Parathyroid adenoma (tissue), 2 donors: Measurements from ENCODE around the gene LORICRIN.

Experiments used
- H2AFZ ChIP-seq: fragments of 300-600 bp; sonication (generic); one replicate; pipeline ENCODE4 v1.7.0; 2017; ENCODE audit warnings: antibody characterized with exemption, mild to moderate bottlenecking
- H3K27ac ChIP-seq: fragments of 300-600 bp; sonication (generic); one replicate; pipeline ENCODE4 v1.7.0; 2017
- H3K27me3 ChIP-seq: fragments of 300-600 bp; sonication (generic); one replicate; pipeline ENCODE4 v1.7.0; 2017; ENCODE audit warnings: low read length; ENCODE audit not compliant: control insufficient read depth, insufficient read depth
- H3K36me3 ChIP-seq: fragments of 300-600 bp; sonication (generic); one replicate; pipeline ENCODE4 v1.7.0; 2017; ENCODE audit warnings: low read length; ENCODE audit not compliant: control insufficient read depth, insufficient read depth
- H3K4me1 ChIP-seq: fragments of 300-600 bp; sonication (generic); one replicate; pipeline ENCODE4 v1.7.0; 2017; ENCODE audit warnings: control low read depth
- H3K4me2 ChIP-seq: fragments of 300-600 bp; sonication (generic); one replicate; pipeline ENCODE4 v1.7.0; 2017; ENCODE audit warnings: low read length
- H3K4me3 ChIP-seq: fragments of 300-600 bp; sonication (generic); one replicate; pipeline ENCODE4 v1.7.0; 2017; ENCODE audit warnings: low read depth, low read length
- H3K79me2 ChIP-seq: fragments of 300-600 bp; sonication (generic); one replicate; pipeline ENCODE4 v1.7.0; 2017; ENCODE audit warnings: control low read depth
- H3K9ac ChIP-seq: fragments of 300-600 bp; sonication (generic); one replicate; pipeline ENCODE4 v1.7.0; 2017; ENCODE audit warnings: mild to moderate bottlenecking
- H3K9me3 ChIP-seq: fragments of 300-600 bp; sonication (generic); one replicate; pipeline ENCODE4 v1.7.0; 2017; ENCODE audit warnings: low read length; ENCODE audit not compliant: control insufficient read depth
- CTCF ChIP-seq: fragments of 300-600 bp; sonication (generic); IDR thresholded peaks from one replicate; pipeline ENCODE4 v1.7.0; 2017; ENCODE audit warnings: antibody characterized with exemption, mild to moderate bottlenecking
- donor health status: primary hyperparathyroidism.

LORICRIN gene

GRCh38 chr1:153261281-153262069 is 2.0 kb downstream of the LORICRIN start:
- Histone ChIP-seq H3K36me3 (no peaks in the 10 kb centered on the region), H3K9me3 (no peaks in the 10 kb centered on the region), H3K4me3 (peak overlapping the region; percentile 42), H3K9ac (no peak overlapping the region), H3K27me3 (no peaks in the 10 kb centered on the region), H3K27ac (no peak overlapping the region), H2AFZ (peak overlapping the region; percentile 38), H3K4me2 (peak overlapping the region; percentile 69), H3K4me1 (no peaks in the 10 kb centered on the region), H3K79me2 (no peaks in the 10 kb centered on the region)
- no peak for TF ChIP-seq CTCF

GRCh38 chr1:153262070-153262366 is 2.5 kb downstream of the LORICRIN start:
- no peaks in the 10 kb centered on the region for H3K27me3 ChIP-seq
- no peaks in the 10 kb centered on the region for H3K36me3 ChIP-seq
- H3K79me2 ChIP-seq, result no peaks in the 10 kb centered on the region
- no peak overlapping the region for H2AFZ ChIP-seq
- no peak overlapping the region for H3K27ac ChIP-seq
- no peaks in the 10 kb centered on the region for H3K4me1 ChIP-seq
- peak overlapping the region; percentile 42 for H3K4me3 ChIP-seq
- TF ChIP-seq CTCF, result no peak
- H3K4me2 ChIP-seq, result peak overlapping the region; percentile 69
- H3K9me3 ChIP-seq, result no peaks in the 10 kb centered on the region
- H3K9ac ChIP-seq, result no peak overlapping the region

- Histone ChIP-seq H3K4me3 (no peak overlapping the region), H2AFZ (no peak overlapping the region), H3K79me2 (no peaks in the 10 kb centered on the region), H3K27me3 (no peaks in the 10 kb centered on the region), H3K36me3 (no peaks in the 10 kb centered on the region), H3K4me1 (no peaks in the 10 kb centered on the region), H3K4me2 (no peak overlapping the region), H3K27ac (no peak overlapping the region), H3K9ac (no peak overlapping the region), H3K9me3 (no peaks in the 10 kb centered on the region)
- TF ChIP-seq CTCF, result no peak
Observed at GRCh38 chr1:153262462-153263157, 3.1 kb downstream of the LORICRIN start.

GRCh38 chr1:153265457-153265856 is 6.0 kb downstream of the LORICRIN start:
- Histone ChIP-seq H3K27ac (no peak overlapping the region), H2AFZ (no peak overlapping the region), H3K79me2 (no peaks in the 10 kb centered on the region), H3K4me1 (no peaks in the 10 kb centered on the region), H3K4me2 (no peak overlapping the region), H3K4me3 (no peak overlapping the region), H3K27me3 (no peaks in the 10 kb centered on the region), H3K36me3 (no peaks in the 10 kb centered on the region), H3K9me3 (no peaks in the 10 kb centered on the region), H3K9ac (no peak overlapping the region)
- TF ChIP-seq CTCF, result no peak
